HG02885 (cell line): Measurements from ENCODE around the gene GLYAT.
"Not testable (repeated sequence)": the region's sequence is repeated elsewhere in the genome, so short reads cannot be mapped to it uniquely, and the experiment has no call there.

Source experiments
- ATAC-seq: cut with Tn5 transposase; IDR thresholded peaks from one replicate; pipeline ENCODE4 v1.9.1; 2021; ENCODE audit warnings: mild to moderate bottlenecking; ENCODE audit not compliant: unreplicated experiment, poor library complexity

The GLYAT gene

DNA sequence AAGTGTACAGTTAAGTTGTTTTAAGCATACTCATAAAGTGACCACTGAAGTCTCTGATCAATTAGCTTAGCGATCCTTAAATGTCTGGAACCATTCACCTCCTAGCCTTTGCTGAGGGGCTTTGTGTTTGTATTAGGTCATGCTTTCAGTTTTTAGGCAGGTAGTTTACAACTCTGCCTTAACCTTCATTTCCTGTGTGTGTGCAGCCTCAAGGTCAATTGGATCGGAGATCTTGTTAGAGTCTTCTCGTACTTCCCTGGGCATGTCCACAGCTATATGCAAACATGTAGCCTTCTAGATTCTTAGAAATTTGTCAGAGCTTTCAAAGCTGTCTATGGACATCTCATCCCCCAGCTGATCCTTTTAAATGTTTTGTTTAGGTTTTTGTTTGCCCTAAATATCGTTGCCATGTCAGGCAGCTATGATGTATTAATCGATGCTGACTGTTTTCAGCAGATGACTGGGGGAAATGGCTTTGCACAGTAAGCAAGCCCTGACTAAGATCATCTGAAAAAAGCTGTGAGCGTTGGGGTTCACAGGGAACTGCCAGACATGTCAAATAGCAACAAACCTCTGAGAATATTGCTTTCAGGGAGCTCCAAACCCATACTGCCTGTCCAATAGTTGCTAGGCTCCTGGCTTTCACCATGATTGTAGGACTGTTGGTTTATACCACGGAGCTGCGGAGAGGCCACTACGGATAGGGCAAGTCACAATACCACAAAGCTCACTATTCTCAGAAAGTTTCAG is 45.6 kb downstream of the GLYAT start:
- no peak for ATAC-seq

DNA sequence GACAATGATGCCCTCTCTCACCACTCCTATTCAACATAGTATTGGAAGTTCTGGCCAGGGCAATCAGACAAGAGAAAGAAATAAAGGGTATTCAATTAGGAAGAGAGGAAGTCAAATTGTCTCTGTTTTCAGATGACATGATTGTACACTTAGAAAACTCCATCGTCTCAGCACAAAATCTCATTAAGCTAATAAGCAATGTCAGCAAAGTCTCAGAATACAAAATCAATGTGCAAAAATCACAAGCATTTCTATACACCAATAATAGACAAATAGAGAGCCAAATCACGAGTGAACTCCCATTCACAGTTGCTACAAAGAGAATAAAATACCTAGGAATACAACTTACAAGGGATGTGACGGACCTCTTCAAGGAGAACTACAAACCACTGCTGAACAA is 49.1 kb downstream of the GLYAT start:
- not testable (repeated sequence) for ATAC-seq

DNA sequence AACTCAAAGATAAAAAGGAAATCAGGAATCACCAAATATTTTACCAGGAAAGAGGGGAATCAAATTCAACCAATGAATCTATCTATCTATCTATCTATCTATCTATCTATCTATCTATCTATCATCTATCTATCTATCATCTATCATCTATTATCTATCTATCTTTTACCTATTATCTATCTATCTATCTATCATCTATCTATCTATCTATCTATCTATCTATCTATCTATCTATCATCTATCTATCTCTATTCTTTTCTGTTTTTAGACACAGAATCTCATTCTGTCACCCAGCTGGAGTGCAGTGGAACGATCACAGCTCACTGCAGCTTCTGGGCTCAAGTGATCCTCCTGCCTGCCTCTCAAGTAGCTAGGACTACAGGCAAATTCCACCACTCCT is 54.2 kb downstream of the GLYAT start:
- not testable (repeated sequence) for ATAC-seq

DNA sequence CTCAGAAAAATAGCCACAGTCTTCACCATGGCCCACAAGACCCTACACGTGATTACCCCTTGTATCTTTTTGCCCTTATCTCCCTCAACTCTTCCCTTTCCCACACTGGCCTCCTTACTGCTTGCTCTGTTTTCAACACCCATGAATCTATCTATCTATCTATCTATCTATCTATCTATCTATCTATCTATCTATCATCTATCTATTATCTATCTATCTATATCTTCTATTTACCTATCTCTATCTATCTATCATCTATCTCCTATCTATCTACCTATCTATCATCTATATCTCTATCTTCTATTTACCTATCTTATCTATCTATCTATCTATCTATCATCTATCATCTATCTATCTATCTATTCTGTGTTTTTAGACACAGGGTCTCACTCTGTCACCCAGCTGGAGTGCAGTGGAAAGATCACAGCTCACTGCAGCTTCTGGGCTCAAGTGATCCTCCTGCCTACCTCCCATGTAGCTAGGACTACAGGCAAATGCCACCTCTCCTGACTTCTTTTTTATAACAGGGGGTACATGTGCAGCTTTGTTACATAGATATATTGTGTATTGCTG is 55.1 kb downstream of the GLYAT start:
- no peak for ATAC-seq

DNA sequence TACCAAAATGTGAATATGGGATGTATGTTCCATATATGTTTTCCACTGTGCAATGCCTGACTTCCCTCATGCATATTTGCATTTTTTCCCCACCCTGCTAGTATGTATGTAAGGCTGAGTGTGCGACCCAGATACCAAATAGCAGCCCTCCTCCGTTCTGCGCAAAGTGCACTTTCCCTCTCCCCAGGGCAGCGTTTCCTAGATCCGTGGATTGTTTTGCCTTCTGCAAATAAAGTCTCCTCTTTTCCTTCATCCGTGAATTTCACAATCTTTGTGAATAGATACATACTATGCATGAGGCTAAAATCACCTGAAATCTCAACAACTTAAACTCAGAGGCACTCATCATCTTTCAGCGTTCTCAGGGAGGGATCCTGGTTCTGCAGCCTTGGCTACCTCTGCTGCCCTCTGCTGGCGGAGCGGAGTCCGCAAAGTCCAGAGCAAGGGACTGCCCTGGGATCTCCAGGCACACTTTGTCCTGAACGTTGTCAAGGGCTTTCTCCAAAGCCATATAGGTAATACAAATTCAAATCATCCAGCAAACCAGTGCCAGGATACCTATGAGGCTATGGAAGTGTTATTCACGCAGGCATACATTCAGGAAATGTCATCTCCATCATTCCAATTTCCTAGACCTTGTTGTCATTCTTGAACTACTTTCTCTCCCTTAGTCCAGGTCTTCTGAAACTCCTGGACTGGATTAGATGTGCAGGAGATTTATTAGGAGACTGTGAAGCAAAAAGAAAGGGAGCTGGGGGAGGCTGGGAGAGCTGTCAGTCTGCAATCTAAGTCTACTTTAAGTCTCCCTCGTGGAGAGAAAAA is 56.2 kb downstream of the GLYAT start:
- ATAC-seq: peak; percentile 93

DNA sequence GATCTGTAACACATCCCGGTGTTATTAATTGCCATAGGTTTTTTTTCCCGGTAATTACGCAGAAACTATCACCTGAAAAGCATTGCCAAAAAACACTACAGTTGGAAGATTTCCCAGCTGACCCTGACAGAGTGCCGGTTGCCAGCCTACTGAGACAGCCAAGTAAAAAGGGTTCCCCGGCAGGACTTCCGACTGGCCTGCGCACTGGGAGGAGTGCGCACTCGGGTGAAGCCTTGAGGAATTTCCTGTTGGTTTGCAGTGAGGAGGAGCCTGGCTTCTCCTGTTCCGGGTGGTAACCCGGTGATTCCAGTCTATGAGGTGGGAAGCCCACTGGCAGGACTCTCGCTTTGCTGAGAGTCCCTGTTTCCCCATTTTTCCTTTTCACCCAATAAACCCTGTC is 57.1 kb downstream of the GLYAT start:
- ATAC-seq: no peak

DNA sequence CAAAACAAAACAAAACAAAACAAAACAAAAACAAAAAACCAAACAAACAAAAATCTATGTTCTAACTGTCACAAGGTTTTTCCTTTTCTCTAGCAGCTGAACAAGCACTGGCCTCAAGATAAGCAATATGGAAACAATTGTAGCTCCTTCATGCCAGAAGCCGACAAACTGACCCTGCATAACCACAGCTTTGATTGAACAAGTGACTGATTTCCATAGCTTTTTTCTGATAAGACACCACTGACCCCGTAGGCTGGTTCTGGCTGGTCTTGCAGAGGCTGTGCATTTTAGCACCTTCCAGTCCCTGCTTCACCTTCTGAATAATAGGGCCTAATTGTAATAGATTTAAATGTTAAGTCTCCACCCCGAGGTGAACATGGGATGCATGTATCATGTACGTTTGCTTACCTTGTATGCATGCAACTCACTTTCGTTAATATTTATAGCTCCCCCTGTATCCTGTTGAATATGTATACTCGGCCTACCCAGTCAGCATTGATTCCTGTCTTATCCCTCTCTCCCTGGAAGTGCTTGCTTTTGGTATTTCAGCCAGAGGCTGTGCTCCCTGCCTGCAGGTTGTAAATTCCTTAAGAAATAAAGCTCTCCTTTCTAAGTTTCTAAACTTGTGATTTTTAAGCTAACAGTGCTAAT is 59.6 kb downstream of the GLYAT start:
- no peak for ATAC-seq

DNA sequence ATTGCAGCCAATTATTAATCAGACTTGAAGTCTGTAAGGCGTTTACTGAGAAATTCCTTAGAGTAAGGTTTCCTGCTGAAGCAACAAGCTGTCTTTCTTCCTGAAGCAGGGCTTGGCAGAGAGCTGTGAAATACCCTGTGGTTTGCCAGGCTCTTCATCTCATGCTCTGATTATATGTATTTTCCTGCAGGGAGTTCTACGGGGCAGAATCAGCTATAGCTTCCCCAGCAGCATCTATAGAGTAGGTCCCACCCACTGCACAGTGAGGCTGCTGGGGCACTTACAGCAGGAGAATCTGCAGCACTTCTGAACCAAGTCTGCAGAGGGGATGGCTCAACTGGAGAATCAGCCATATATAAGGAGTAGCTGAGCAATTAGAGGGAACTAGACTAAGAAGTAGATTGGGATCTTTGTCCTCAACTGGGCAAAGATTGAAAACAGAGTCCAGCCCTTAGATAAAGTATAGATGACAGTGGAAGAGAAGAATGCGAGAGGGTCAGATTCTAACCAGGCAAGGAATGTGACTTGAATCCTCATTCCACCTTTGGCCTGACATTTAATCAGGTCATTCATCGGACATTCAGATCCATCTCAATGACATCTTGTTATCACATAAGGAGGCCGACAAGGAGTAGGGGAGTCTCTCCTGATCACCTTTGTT is 71.7 kb downstream of the GLYAT start:
- no peak for ATAC-seq

DNA sequence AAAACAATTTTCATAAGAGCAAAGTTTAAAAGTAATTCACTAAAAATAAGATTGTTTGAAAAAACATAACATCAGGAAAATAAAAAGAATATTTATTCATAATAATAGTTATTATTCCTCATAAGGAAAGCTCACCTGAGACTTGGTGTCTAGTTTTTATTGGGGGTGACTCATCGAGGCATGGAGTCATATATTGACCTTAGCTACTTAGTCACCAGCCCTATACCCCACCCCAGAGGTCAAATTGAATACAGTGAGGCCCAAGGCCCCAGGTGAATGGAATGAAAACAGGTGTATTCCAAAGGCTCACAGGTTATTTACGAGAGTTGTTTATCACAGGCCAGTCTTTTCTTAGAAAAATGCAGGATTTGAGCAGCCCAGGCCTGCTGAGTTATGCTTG is 72.3 kb downstream of the GLYAT start:
- ATAC-seq: no peak
